ENCODE results near the gene TH. TPM values are rescaled to one million over a fixed set of nuclear protein-coding genes. Genes with fewer than 3 reads are reported as not detected.

The TH gene
- total RNA-seq, 2 donors from 2014 or later = not detected

- 84 to 91% methylated on average over 3 to 9 of the region's 10 CpGs for WGBS, 2 experiments (ENCODE audit: insufficient coverage in 1 of 2, insufficient read length in 1 of 2)
Measured at GRCh38 chr11:2158966-2159365, 12.6 kb downstream of the TH start.

GRCh38 chr11:2158296-2158737 lies 13.3 kb downstream of the TH start:
- H3K27me3 Mint-ChIP-seq (ENCODE audit: insufficient read depth) = peaks cover 6% of the 10 kb centered on the region
- no peaks in the 10 kb centered on the region for H3K9me3 Mint-ChIP-seq
- H3K4me1 Mint-ChIP-seq = no peaks in the 10 kb centered on the region
- Histone ChIP-seq H3K9ac (ENCODE audit: extremely low read depth, low read length, poor library complexity, severe bottlenecking) (no peak overlapping the region), H3K36me3 (ENCODE audit: control insufficient read depth, insufficient read depth, low read length) (no peaks in the 10 kb centered on the region), H3K27me3 (ENCODE audit: control insufficient read depth, insufficient read depth, low read length, poor library complexity, severe bottlenecking) (no peaks in the 10 kb centered on the region), H3K4me1 (ENCODE audit: control insufficient read depth, insufficient read depth, low read length) (no peaks in the 10 kb centered on the region), H3K27ac (ENCODE audit: low read depth, low read length) (no peak overlapping the region), H3K4me3 (ENCODE audit: low read length) (no peak overlapping the region), H3K9me3 (ENCODE audit: control insufficient read depth, low read length) (no peaks in the 10 kb centered on the region)
- 83 to 86% methylated on average over 2 to 13 of the region's 13 CpGs for WGBS, 2 experiments (ENCODE audit: insufficient coverage in 1 of 2, insufficient read length in 1 of 2)
- no peaks in the 10 kb centered on the region for H3K36me3 Mint-ChIP-seq (ENCODE audit: low read depth)
- H3K4me3 Mint-ChIP-seq = no peak overlapping the region
- TF ChIP-seq CTCF (conservative IDR thresholded peaks at IDR 0.05) = no peak
- H3K27ac Mint-ChIP-seq = no peak overlapping the region
- no peak for DNase-seq

More at GRCh38 chr11:2158966-2159365, 12.6 kb downstream of the TH start:
- no peak overlapping the region for H3K4me3 ChIP-seq (ENCODE audit: low read length)
- no peak overlapping the region for H3K4me3 Mint-ChIP-seq
- H3K9me3 ChIP-seq (ENCODE audit: control insufficient read depth, low read length) = no peaks in the 10 kb centered on the region
- H3K36me3 Mint-ChIP-seq (ENCODE audit: low read depth) = no peaks in the 10 kb centered on the region
- H3K27me3 ChIP-seq (ENCODE audit: control insufficient read depth, insufficient read depth, low read length, poor library complexity, severe bottlenecking) = no peaks in the 10 kb centered on the region
- no peak overlapping the region for H3K27ac Mint-ChIP-seq
- no peak overlapping the region for H3K9ac ChIP-seq (ENCODE audit: extremely low read depth, low read length, poor library complexity, severe bottlenecking)
- no peak for TF ChIP-seq CTCF (conservative IDR thresholded peaks at IDR 0.05)
- H3K9me3 Mint-ChIP-seq = no peaks in the 10 kb centered on the region
- no peaks in the 10 kb centered on the region for H3K36me3 ChIP-seq (ENCODE audit: control insufficient read depth, insufficient read depth, low read length)
- H3K4me1 Mint-ChIP-seq = no peaks in the 10 kb centered on the region
- H3K27ac ChIP-seq (ENCODE audit: low read depth, low read length) = no peak overlapping the region
- peaks cover 2% of the 10 kb centered on the region for H3K27me3 Mint-ChIP-seq (ENCODE audit: insufficient read depth)
- no peak for DNase-seq
- no peaks in the 10 kb centered on the region for H3K4me1 ChIP-seq (ENCODE audit: control insufficient read depth, insufficient read depth, low read length)

- no peak for DNase-seq
- H3K36me3 Mint-ChIP-seq (ENCODE audit: low read depth) = no peaks in the 10 kb centered on the region
- H3K27me3 ChIP-seq (ENCODE audit: control insufficient read depth, insufficient read depth, low read length, poor library complexity, severe bottlenecking) = no peaks in the 10 kb centered on the region
- no peaks in the 10 kb centered on the region for H3K9me3 ChIP-seq (ENCODE audit: control insufficient read depth, low read length)
- H3K4me3 ChIP-seq (ENCODE audit: low read length) = no peak overlapping the region
- no peaks in the 10 kb centered on the region for H3K36me3 ChIP-seq (ENCODE audit: control insufficient read depth, insufficient read depth, low read length)
- no peaks in the 10 kb centered on the region for H3K4me1 ChIP-seq (ENCODE audit: control insufficient read depth, insufficient read depth, low read length)
- H3K9ac ChIP-seq (ENCODE audit: extremely low read depth, low read length, poor library complexity, severe bottlenecking) = no peak overlapping the region
- no peak overlapping the region for H3K27ac ChIP-seq (ENCODE audit: low read depth, low read length)
- H3K9me3 Mint-ChIP-seq = no peaks in the 10 kb centered on the region
- H3K27me3 Mint-ChIP-seq (ENCODE audit: insufficient read depth) = peaks cover 10% of the 10 kb centered on the region
- no peaks in the 10 kb centered on the region for H3K4me1 Mint-ChIP-seq
- H3K4me3 Mint-ChIP-seq = no peak overlapping the region
- no peak overlapping the region for H3K27ac Mint-ChIP-seq
- TF ChIP-seq CTCF (conservative IDR thresholded peaks at IDR 0.05) = no peak
- WGBS, 2 experiments (ENCODE audit: insufficient coverage in 1 of 2, insufficient read length in 1 of 2) = 80 to 84% methylated on average over 6 to 18 of the region's 18 CpGs
Measured at GRCh38 chr11:2157294-2158040, 14.1 kb downstream of the TH start.
